DOHH2 (cell line): ENCODE data around the gene COL13A1.

Source experiments
- H3F3A ChIP-seq: fragments of 200-600 bp; sonication (generic), shearing (Covaris generic); 2 replicates; pipeline ENCODE4 v1.6.0; 2016; ENCODE audit warnings: antibody characterized with exemption, mild to moderate bottlenecking; ENCODE audit not compliant: control insufficient read depth, insufficient read depth
- H3K27ac ChIP-seq: fragments of 200-600 bp; sonication (generic); 2 replicates; pipeline ENCODE4 v1.5.1; 2014; ENCODE audit warnings: low read depth, mild to moderate bottlenecking, low read length, moderate library complexity
- H3K27me3 ChIP-seq: fragments of 200-600 bp; sonication (generic); 2 replicates; pipeline ENCODE4 v1.6.1; 2014; ENCODE audit warnings: mild to moderate bottlenecking, low read length, mixed read lengths; ENCODE audit not compliant: control insufficient read depth
- H3K36me3 ChIP-seq: fragments of 200-600 bp; sonication (generic); 2 replicates; pipeline ENCODE4 v1.6.1; 2014; ENCODE audit warnings: mild to moderate bottlenecking, low read length, moderate library complexity, mixed read lengths; ENCODE audit not compliant: control insufficient read depth
- H3K4me1 ChIP-seq: fragments of 200-600 bp; sonication (generic); 2 replicates; pipeline ENCODE4 v1.6.1; 2014; ENCODE audit warnings: mild to moderate bottlenecking, low read length, mixed read lengths; ENCODE audit not compliant: control insufficient read depth
- H3K4me2 ChIP-seq: fragments of 200-600 bp; sonication (generic); 2 replicates; pipeline ENCODE4 v1.6.0; 2014; ENCODE audit warnings: mild to moderate bottlenecking, low read length, moderate library complexity
- H3K4me3 ChIP-seq: fragments of 200-600 bp; sonication (generic); 2 replicates; pipeline ENCODE4 v1.5.1; 2014; ENCODE audit warnings: mild to moderate bottlenecking, low read length, mixed read lengths
- H3K79me2 ChIP-seq: fragments of 200-600 bp; sonication (generic); 2 replicates; pipeline ENCODE4 v1.6.1; 2014; ENCODE audit warnings: mild to moderate bottlenecking, low read length, mixed read lengths; ENCODE audit not compliant: control insufficient read depth
- H3K9me2 ChIP-seq: fragments of 200-600 bp; sonication (generic); replicated peaks from 2 replicates; pipeline ENCODE4 v1.6.1; 2014; ENCODE audit warnings: mild to moderate bottlenecking, low read length, mixed read lengths; ENCODE audit not compliant: control insufficient read depth
- H3K9me3 ChIP-seq: fragments of 200-600 bp; sonication (generic); 2 replicates; pipeline ENCODE4 v1.6.1; 2014; ENCODE audit warnings: antibody characterized with exemption, low read length, mixed read lengths; ENCODE audit not compliant: control insufficient read depth, insufficient read depth
- H4K20me1 ChIP-seq: fragments of 200-600 bp; sonication (generic); 2 replicates; pipeline ENCODE4 v1.6.0; 2014; ENCODE audit warnings: low read depth, mild to moderate bottlenecking, antibody characterized with exemption, low read length, moderate library complexity; ENCODE audit not compliant: control insufficient read depth, insufficient read depth
- CTCF ChIP-seq: fragments of 200-600 bp; sonication (generic); IDR thresholded peaks from one replicate; pipeline ENCODE4 v1.5.1; 2014; ENCODE audit warnings: antibody characterized with exemption, mild to moderate bottlenecking, low read depth, low read length; ENCODE audit not compliant: poor library complexity, severe bottlenecking
- EZH2phosphoT487 ChIP-seq: fragments of 200-600 bp; sonication (generic); IDR thresholded peaks from 2 replicates; pipeline ENCODE4 v1.6.1; 2017; ENCODE audit warnings: borderline replicate concordance, mild to moderate bottlenecking, antibody characterized with exemption, low read length, moderate library complexity, mixed read lengths

COL13A1 gene

GRCh38 chr10:69810097-69810496 lies 8.4 kb downstream of the COL13A1 start:
- H3K36me3 ChIP-seq = no peaks in the 10 kb centered on the region
- no peaks in the 10 kb centered on the region for H3K9me2 ChIP-seq
- H3K9me3 ChIP-seq = no peaks in the 10 kb centered on the region
- no peaks in the 10 kb centered on the region for H4K20me1 ChIP-seq
- TF ChIP-seq CTCF = no peak
- TF ChIP-seq EZH2phosphoT487 = no peak
- H3K4me2 ChIP-seq = no peak overlapping the region
- H3F3A ChIP-seq = no peaks in the 10 kb centered on the region
- no peak overlapping the region for H3K4me3 ChIP-seq
- H3K27me3 ChIP-seq = no peaks in the 10 kb centered on the region
- H3K79me2 ChIP-seq = no peaks in the 10 kb centered on the region
- no peaks in the 10 kb centered on the region for H3K4me1 ChIP-seq
- no peak overlapping the region for H3K27ac ChIP-seq

GRCh38 chr10:69810675-69811397 lies 9.1 kb downstream of the COL13A1 start:
- Histone ChIP-seq H3K79me2 (no peaks in the 10 kb centered on the region), H3F3A (no peaks in the 10 kb centered on the region), H3K9me3 (no peaks in the 10 kb centered on the region), H3K4me3 (no peak overlapping the region), H3K27ac (no peak overlapping the region), H4K20me1 (no peaks in the 10 kb centered on the region), H3K9me2 (no peaks in the 10 kb centered on the region), H3K36me3 (no peaks in the 10 kb centered on the region), H3K4me1 (no peaks in the 10 kb centered on the region), H3K4me2 (no peak overlapping the region), H3K27me3 (no peaks in the 10 kb centered on the region)
- TF ChIP-seq CTCF = no peak
- no peak for TF ChIP-seq EZH2phosphoT487

- Histone ChIP-seq H3K27me3 (peaks cover 14% of the 10 kb centered on the region), H3K79me2 (no peaks in the 10 kb centered on the region), H3K4me2 (no peak overlapping the region), H3K9me3 (no peaks in the 10 kb centered on the region), H4K20me1 (no peaks in the 10 kb centered on the region), H3K9me2 (no peaks in the 10 kb centered on the region), H3F3A (no peaks in the 10 kb centered on the region), H3K27ac (no peak overlapping the region), H3K4me1 (peaks cover 8% of the 10 kb centered on the region), H3K36me3 (no peaks in the 10 kb centered on the region), H3K4me3 (no peak overlapping the region)
- TF ChIP-seq CTCF = no peak
- TF ChIP-seq EZH2phosphoT487 = no peak
Measured at GRCh38 chr10:69813632-69814031, 11.9 kb downstream of the COL13A1 start.
